ENCODE data around the gene MYCBP.

The MYCBP gene

GRCh38 chr1:38820860-38821259 is 52.3 kb downstream of the MYCBP start:
- DNase-seq (ENCODE audit: low read depth in 3 of 3), result no peak

DNA sequence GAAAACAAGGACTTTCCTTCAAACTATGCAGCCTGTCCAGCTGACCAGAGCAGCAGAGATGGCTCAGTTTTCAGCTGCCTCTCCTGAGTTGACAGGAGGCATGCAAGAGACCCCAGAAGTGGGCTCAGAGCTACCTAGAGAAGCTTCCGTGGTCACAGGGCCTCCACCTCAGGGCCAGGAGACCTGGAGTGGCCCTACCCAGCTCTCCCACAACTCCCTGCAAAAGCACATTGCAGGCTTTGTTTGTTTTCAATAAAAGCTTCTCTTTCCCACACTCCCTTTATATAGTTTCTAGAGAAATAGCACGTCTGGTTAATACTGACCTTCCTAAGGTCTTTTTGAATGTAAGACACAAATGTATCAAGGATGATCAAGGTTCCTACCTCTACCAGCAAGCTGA is 53.6 kb downstream of the MYCBP start:
- DNase-seq (ENCODE audit: low read depth in 3 of 3), result no peak

- no peak for DNase-seq (ENCODE audit: low read depth in 3 of 3)
These were observed 54.1 kb downstream of the MYCBP start for GRCh38 chr1:38819040-38819439.

- peak in 2 of 3 experiments; percentile 33 to 35 for DNase-seq (ENCODE audit: low read depth in 3 of 3)
These were observed 54.8 kb downstream of the MYCBP start for GRCh38 chr1:38818175-38818976.

- no peak for DNase-seq (ENCODE audit: low read depth in 3 of 3)
These were observed 55.6 kb downstream of the MYCBP start for GRCh38 chr1:38817267-38818174.

GRCh38 chr1:38815903-38816627 is 57.1 kb downstream of the MYCBP start:
- no peak for DNase-seq (ENCODE audit: low read depth in 3 of 3)

DNA sequence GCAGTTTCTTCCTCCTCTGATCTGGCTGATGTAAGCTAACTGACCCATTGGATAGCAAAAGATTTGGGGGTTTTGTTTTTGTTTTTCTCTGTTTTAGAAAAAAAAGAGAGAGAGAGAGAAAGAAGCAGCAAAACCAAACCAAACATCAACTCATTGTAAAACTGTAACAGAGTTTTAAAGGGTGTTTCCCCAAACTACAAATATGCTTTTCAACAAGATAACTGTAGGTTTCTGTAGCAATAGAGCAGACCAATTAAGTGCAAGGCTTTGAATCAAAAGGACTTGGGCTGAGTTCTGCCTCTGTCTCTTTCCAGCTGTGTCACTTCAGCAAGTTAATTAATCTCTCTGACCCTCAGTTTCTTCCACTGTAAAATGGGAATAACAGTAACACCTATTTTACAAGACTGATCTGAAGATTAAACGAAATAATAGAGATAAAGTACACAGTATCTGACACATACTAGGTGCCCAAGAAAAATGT is 58.1 kb downstream of the MYCBP start:
- no peak for DNase-seq (ENCODE audit: low read depth in 3 of 3)

GRCh38 chr1:38814444-38814983 is 58.6 kb downstream of the MYCBP start:
- no peak for DNase-seq (ENCODE audit: low read depth in 3 of 3)

DNA sequence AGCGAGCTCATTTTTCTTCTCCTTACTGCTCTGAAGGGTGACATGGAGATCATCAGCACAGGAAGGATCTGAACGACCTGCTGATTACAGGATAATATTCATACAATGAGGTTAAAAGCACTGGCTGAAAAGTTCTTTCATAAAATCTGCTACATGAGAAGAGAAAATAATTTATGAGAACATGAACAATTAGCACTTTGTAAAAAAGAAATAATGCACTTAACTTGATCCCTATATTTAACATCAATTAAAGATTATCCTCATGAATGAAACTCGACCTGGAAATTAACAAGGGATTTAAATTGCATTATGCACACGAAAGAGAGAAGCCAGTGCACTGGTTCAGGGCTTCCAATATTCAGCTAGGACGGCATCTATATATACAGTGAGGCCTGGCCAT is 60.2 kb downstream of the MYCBP start:
- no peak for DNase-seq (ENCODE audit: low read depth in 3 of 3)

Measured in stimulated activated CD4-positive, alpha-beta T cell treated with anti-CD3 and anti-CD28 coated beads, TNF-alpha, amount 100 ng/mL, for 4 hours (primary cell).